Stimulated activated naive CD4-positive, alpha-beta T cell treated with Interleukin-2 at 50 U/mL for 16 hours (primary cell): Measurements from ENCODE around the gene ALCAM.

Experiments
- DNase-seq: peaks from one replicate; lab custom pipeline; 2025; lab: John Stamatoyannopoulos, UW

ALCAM gene

GRCh38 chr3:105366326-105367062, at the start of gene ALCAM:
Gene ALCAM (plus strand): TSS chr3:105366909.
- DNase-seq: peak; percentile 79

- no peak for DNase-seq
Observed at GRCh38 chr3:105317841-105318240, 48.9 kb upstream of the ALCAM start.

GRCh38 chr3:105322570-105323273, 44.0 kb upstream of the ALCAM start:
- DNase-seq: no peak

- DNase-seq: no peak
Observed at GRCh38 chr3:105323274-105323599, 43.5 kb upstream of the ALCAM start.

- DNase-seq: no peak
Observed at GRCh38 chr3:105324951-105325350, 41.8 kb upstream of the ALCAM start.

GRCh38 chr3:105327662-105328337, 38.9 kb upstream of the ALCAM start:
- no peak for DNase-seq

GRCh38 chr3:105328338-105328730, 38.4 kb upstream of the ALCAM start:
- DNase-seq: no peak

GRCh38 chr3:105332961-105333360, 33.7 kb upstream of the ALCAM start:
- DNase-seq: no peak

GRCh38 chr3:105334138-105334882, 32.4 kb upstream of the ALCAM start:
- DNase-seq: no peak

GRCh38 chr3:105339946-105340345, 26.8 kb upstream of the ALCAM start:
- no peak for DNase-seq

GRCh38 chr3:105343991-105344390, 22.7 kb upstream of the ALCAM start:
- DNase-seq: no peak

GRCh38 chr3:105345156-105345555, 21.6 kb upstream of the ALCAM start:
- no peak for DNase-seq

- no peak for DNase-seq
Observed at GRCh38 chr3:105347625-105348302, 18.9 kb upstream of the ALCAM start.

GRCh38 chr3:105348307-105348706, 18.4 kb upstream of the ALCAM start:
- no peak for DNase-seq

GRCh38 chr3:105349684-105350387, 16.9 kb upstream of the ALCAM start:
- DNase-seq: no peak

- DNase-seq: no peak
Observed at GRCh38 chr3:105351821-105352220, 14.9 kb upstream of the ALCAM start.

GRCh38 chr3:105352976-105353375, 13.7 kb upstream of the ALCAM start:
- DNase-seq: no peak

- DNase-seq: no peak
Observed at GRCh38 chr3:105353485-105354161, 13.1 kb upstream of the ALCAM start.

- DNase-seq: no peak
Observed at GRCh38 chr3:105354429-105354828, 12.3 kb upstream of the ALCAM start.

GRCh38 chr3:105355408-105356061, 11.2 kb upstream of the ALCAM start:
- DNase-seq: no peak
